GM23338 (cell line): ENCODE data around the gene S1PR3. TPM values are rescaled to one million over a fixed set of nuclear protein-coding genes. Genes with fewer than 3 reads are reported as not detected.

ENCODE experiments used
- ATAC-seq: fragments of 200-7000 bp; cut with Tn5 transposase; 3 replicates; pipeline ENCODE4 v1.9.1; 2020
- DNase-seq: peaks from one replicate; pipeline ENCODE4 v3.0.0-alpha.2; 2015; ENCODE audit warnings: low spot score
- H2AFZ ChIP-seq: fragments of 200-600 bp; sonication (generic); 2 replicates; pipeline ENCODE4 v1.8.0; 2016; ENCODE audit warnings: antibody characterized with exemption, mild to moderate bottlenecking, moderate library complexity
- H3F3A ChIP-seq: fragments of 200-600 bp; sonication (generic); replicated peaks from 2 replicates; pipeline ENCODE4 v1.8.0; 2017; ENCODE audit warnings: antibody characterized with exemption, mixed run types, low read depth
- H3K27ac ChIP-seq: fragments of 200-600 bp; sonication (generic); 2 replicates; pipeline ENCODE4 v1.6.1; 2016; ENCODE audit warnings: low read depth
- H3K27me3 ChIP-seq: fragments of 200-600 bp; sonication (generic); 2 replicates; pipeline ENCODE4 v1.8.0; 2016; ENCODE audit warnings: mild to moderate bottlenecking, mixed run types, moderate library complexity; ENCODE audit not compliant: insufficient read depth
- H3K36me3 ChIP-seq: fragments of 200-600 bp; sonication (generic); 2 replicates; pipeline ENCODE4 v1.8.0; 2016; ENCODE audit warnings: mild to moderate bottlenecking; ENCODE audit not compliant: insufficient read depth
- H3K4me1 ChIP-seq: fragments of 200-600 bp; sonication (generic); 2 replicates; pipeline ENCODE4 v1.8.0; 2016; ENCODE audit warnings: mild to moderate bottlenecking, moderate library complexity; ENCODE audit not compliant: insufficient read depth
- H3K4me2 ChIP-seq: fragments of 200-600 bp; sonication (generic); 2 replicates; pipeline ENCODE4 v1.7.1; 2017; ENCODE audit warnings: mixed run types
- H3K4me3 ChIP-seq: fragments of 200-600 bp; sonication (generic); 2 replicates; pipeline ENCODE4 v1.6.1; 2016; ENCODE audit warnings: mixed run types
- H3K79me2 ChIP-seq: fragments of 200-600 bp; sonication (generic); replicated peaks from 2 replicates; pipeline ENCODE4 v1.8.0; 2017; ENCODE audit warnings: mild to moderate bottlenecking; ENCODE audit not compliant: insufficient read depth
- H3K9me2 ChIP-seq: fragments of 200-600 bp; sonication (generic); 2 replicates; pipeline ENCODE4 v1.8.0; 2017; ENCODE audit not compliant: insufficient read depth
- H4K20me1 ChIP-seq: fragments of 200-600 bp; sonication (generic); replicated peaks from 2 replicates; pipeline ENCODE4 v1.8.0; 2017; ENCODE audit warnings: mild to moderate bottlenecking; ENCODE audit not compliant: insufficient read depth
- H3K27ac Mint-ChIP-seq: 2 replicates; pipeline ENCODE4 v1.8.0; 2020; ENCODE audit warnings: inconsistent platforms, mild to moderate bottlenecking, moderate library complexity, mixed read lengths
- H3K27me3 Mint-ChIP-seq: 3 replicates; pipeline ENCODE4 v1.8.0; 2022; ENCODE audit warnings: low read depth, mild to moderate bottlenecking, moderate library complexity, mixed read lengths, inconsistent platforms; ENCODE audit not compliant: insufficient read depth, poor library complexity
- H3K36me3 Mint-ChIP-seq: 3 replicates; pipeline ENCODE4 v1.8.0; 2021; ENCODE audit warnings: low read depth, mild to moderate bottlenecking, inconsistent platforms, moderate library complexity, mixed read lengths
- H3K4me1 Mint-ChIP-seq: 3 replicates; pipeline ENCODE4 v1.8.0; 2020; ENCODE audit warnings: mild to moderate bottlenecking, inconsistent platforms, mixed read lengths
- H3K4me3 Mint-ChIP-seq: 3 replicates; pipeline ENCODE4 v1.8.0; 2021; ENCODE audit warnings: moderate library complexity, mild to moderate bottlenecking, inconsistent platforms, mixed read lengths
- H3K9me3 Mint-ChIP-seq: 3 replicates; pipeline ENCODE4 v1.8.0; 2020; ENCODE audit warnings: moderate library complexity, mild to moderate bottlenecking, inconsistent platforms, mixed read lengths
- CREB1 ChIP-seq: fragments of 250-450 bp; sonication (Bioruptor Pico); IDR thresholded peaks from 2 replicates; pipeline ENCODE4 v1.5.0; 2020; ENCODE audit warnings: low read depth, mild to moderate bottlenecking, moderate library complexity
- CTCF ChIP-seq, 2 experiments: fragments of 200-600 bp in 1 of 2; sonication (generic) in 1 of 2; conservative IDR thresholded peaks; 2 replicates each; pipeline versions ENCODE4 v1.5.1 to v1.6.1; 2016 to 2017; ENCODE audit warnings: antibody characterized with exemption in 2 of 2, low read depth in 2 of 2, mild to moderate bottlenecking in 2 of 2, moderate library complexity in 1 of 2
- ETS1 ChIP-seq: IDR thresholded peaks from 2 replicates; pipeline ENCODE4 v1.6.1; 2016; ENCODE audit warnings: antibody characterized with exemption
- EZH2 ChIP-seq: fragments of 200-600 bp; sonication (generic); IDR thresholded peaks from one replicate; pipeline ENCODE4 v1.8.0; 2017; ENCODE audit warnings: antibody characterized with exemption, mild to moderate bottlenecking, low read depth; ENCODE audit not compliant: unreplicated experiment
- EZH2phosphoT487 ChIP-seq: fragments of 200-600 bp; sonication (generic); IDR thresholded peaks from one replicate; pipeline ENCODE4 v1.8.1; 2018; ENCODE audit warnings: antibody characterized with exemption; ENCODE audit not compliant: unreplicated experiment
- JUNB ChIP-seq: IDR thresholded peaks from one replicate; pipeline ENCODE4 v1.6.1; 2016; ENCODE audit warnings: antibody characterized with exemption; ENCODE audit not compliant: unreplicated experiment
- NANOG ChIP-seq: IDR thresholded peaks from 2 replicates; pipeline ENCODE4 v1.6.1; 2016; ENCODE audit warnings: antibody characterized with exemption, borderline replicate concordance
- POLR2AphosphoS5 ChIP-seq: IDR thresholded peaks from 2 replicates; pipeline ENCODE4 v1.6.1; 2016; ENCODE audit warnings: antibody characterized with exemption, low read depth
- REST ChIP-seq: IDR thresholded peaks from one replicate; pipeline ENCODE4 v1.6.1; 2018; ENCODE audit warnings: antibody characterized with exemption; ENCODE audit not compliant: unreplicated experiment
- STAT1 ChIP-seq: IDR thresholded peaks from one replicate; pipeline ENCODE4 v1.6.1; 2016; ENCODE audit warnings: antibody characterized with exemption; ENCODE audit not compliant: unreplicated experiment
- ZNF114 ChIP-seq: fragments of 250-450 bp; sonication (Bioruptor Pico); IDR thresholded peaks from 2 replicates; pipeline ENCODE4 v1.5.0; 2020; ENCODE audit warnings: mild to moderate bottlenecking, moderate library complexity
- ZNF331 ChIP-seq: fragments of 250-450 bp; sonication (Bioruptor Pico); IDR thresholded peaks from 2 replicates; pipeline ENCODE4 v1.5.0; 2020; ENCODE audit warnings: low read depth, mild to moderate bottlenecking, moderate library complexity
- ZNF462 ChIP-seq: fragments of 250-450 bp; sonication (Bioruptor Pico); IDR thresholded peaks from 2 replicates; pipeline ENCODE4 v1.5.0; 2020; ENCODE audit warnings: mild to moderate bottlenecking, moderate library complexity
- polyA plus RNA-seq: library from polyadenylated mRNA; unstranded; fragments of >200 nt; fragmentation: Nextera tagmentation; extraction: Ambion mirVana; gene quantifications from 2 replicates; pipeline ENCODE4 v1.2.1, GENCODE V29; 2016
- total RNA-seq: library from RNA; depleted of rRNA; stranded (reverse); fragments of >200 nt; shearing (Covaris generic); gene quantifications from 2 replicates; pipeline ENCODE4 v1.2.3, GENCODE V29; 2014

The S1PR3 gene
- total and polyA plus RNA-seq, 2 experiments from 2014 or later = 2.1 to 7.6 TPM

GRCh38 chr9:88994469-88995199, 3.4 kb downstream of the S1PR3 start:
- Mint-ChIP-seq H3K27me3 (peaks cover 7% of the 10 kb centered on the region), H3K4me3 (no peak overlapping the region), H3K36me3 (no peaks in the 10 kb centered on the region), H3K27ac (no peak overlapping the region), H3K4me1 (peaks cover 19% of the 10 kb centered on the region), H3K9me3 (no peaks in the 10 kb centered on the region)
- Histone ChIP-seq H3K27ac (no peak overlapping the region), H2AFZ (no peak overlapping the region), H4K20me1 (peaks cover 4% of the 10 kb centered on the region; the same call in 1 of the 2 replicates), H3K4me2 (no peak overlapping the region), H3K36me3 (no peaks in the 10 kb centered on the region; the same call in none of the 2 replicates), H3K79me2 (peaks cover 17% of the 10 kb centered on the region), H3K9me2 (no peaks in the 10 kb centered on the region), H3F3A (0 out of 2 replicates have a peak, but pooled peaks cover 5% of the 10 kb centered on the region), H3K4me1 (peaks cover 19% of the 10 kb centered on the region), H3K4me3 (no peak overlapping the region), H3K27me3 (peaks cover 12% of the 10 kb centered on the region)
- TF ChIP-seq NANOG = no peak
- no peak for TF ChIP-seq ETS1
- TF ChIP-seq ZNF114 = no peak
- no peak for TF ChIP-seq ZNF462 (CRISPR knock-in tag)
- no peak for TF ChIP-seq CREB1 (CRISPR knock-in tag)
- no peak for TF ChIP-seq EZH2
- TF ChIP-seq EZH2phosphoT487 = no peak
- no peak for TF ChIP-seq ZNF331 (CRISPR knock-in tag)
- TF ChIP-seq POLR2AphosphoS5 = no peak
- no peak for TF ChIP-seq STAT1
- no peak for TF ChIP-seq JUNB
- no peak for TF ChIP-seq CTCF (conservative IDR thresholded peaks at IDR 0.05; ENCODE audit: low read depth in 2 of 2)
- no peak for TF ChIP-seq REST
- ATAC-seq = no peak
- DNase-seq = no peak
